Muscle layer of colon (tissue), 2 donors: ENCODE results near the gene CMAS.
"Not testable (repeated sequence)": the region's sequence is repeated elsewhere in the genome, so short reads cannot be mapped to it uniquely, and the experiment has no call there.

Experiments
- H3K27ac ChIP-seq: one replicate; pipeline ENCODE4 v1.7.0; 2013; ENCODE audit warnings: low read depth, mild to moderate bottlenecking, low read length, moderate library complexity
- H3K27me3 ChIP-seq, 2 donors: one replicate each; pipeline ENCODE4 v1.7.0; 2013; ENCODE audit warnings: low read length in 2 of 2, mild to moderate bottlenecking in 2 of 2; ENCODE audit not compliant: insufficient read depth in 2 of 2, control insufficient read depth in 1 of 2
- H3K36me3 ChIP-seq: one replicate; pipeline ENCODE4 v1.7.0; 2013; ENCODE audit warnings: mild to moderate bottlenecking, low read length; ENCODE audit not compliant: insufficient read depth
- H3K4me1 ChIP-seq: one replicate; pipeline ENCODE4 v1.7.0; 2013; ENCODE audit warnings: mild to moderate bottlenecking, low read length; ENCODE audit not compliant: insufficient read depth
- H3K4me3 ChIP-seq, 2 donors: one replicate each; pipeline ENCODE4 v1.7.0; 2013; ENCODE audit warnings: low read length in 2 of 2, low read depth in 1 of 2, mild to moderate bottlenecking in 1 of 2, moderate library complexity in 1 of 2
- H3K9ac ChIP-seq: one replicate; pipeline ENCODE4 v1.7.0; 2013; ENCODE audit warnings: low read length
- H3K9me3 ChIP-seq: one replicate; pipeline ENCODE4 v1.7.0; 2013; ENCODE audit warnings: mild to moderate bottlenecking, low read length
- donor health status: abdominal sarcoma.
- donor health status: Adenocarcinoma of cecum.

CMAS gene

GRCh38 chr12:22048351-22049041, 2.5 kb downstream of the CMAS start:
- H3K36me3 ChIP-seq = no peaks in the 10 kb centered on the region
- no peaks in the 10 kb centered on the region for H3K27me3 ChIP-seq
- no peaks in the 10 kb centered on the region for H3K9me3 ChIP-seq
- H3K4me3 ChIP-seq = no peak overlapping the region
- peaks cover 25% of the 10 kb centered on the region for H3K4me1 ChIP-seq
- no peak overlapping the region for H3K27ac ChIP-seq
- H3K9ac ChIP-seq = no peak overlapping the region

GRCh38 chr12:22050078-22050477, 4.1 kb downstream of the CMAS start:
- Histone ChIP-seq H3K4me1 (peaks cover 25% of the 10 kb centered on the region), H3K27ac (no peak overlapping the region), H3K9me3 (no peaks in the 10 kb centered on the region)

GRCh38 chr12:22051114-22051698, 5.2 kb downstream of the CMAS start:
- Histone ChIP-seq H3K36me3 (peaks cover 9% of the 10 kb centered on the region), H3K27me3 (no peaks in the 10 kb centered on the region), H3K4me1 (peaks cover 25% of the 10 kb centered on the region), H3K9me3 (no peaks in the 10 kb centered on the region), H3K27ac (no peak overlapping the region), H3K4me3 (no peak overlapping the region), H3K9ac (no peak overlapping the region)

More at GRCh38 chr12:22050078-22050477, 4.1 kb downstream of the CMAS start:
- Histone ChIP-seq H3K36me3 (no peaks in the 10 kb centered on the region), H3K4me3 (no peak overlapping the region), H3K9ac (no peak overlapping the region), H3K27me3 (no peaks in the 10 kb centered on the region)

- H3K27me3 ChIP-seq = not testable (repeated sequence)
Observed at GRCh38 chr12:22052994-22053393, 7.0 kb downstream of the CMAS start.

GRCh38 chr12:22054155-22054554, 8.1 kb downstream of the CMAS start:
- peaks cover 24% of the 10 kb centered on the region for H3K36me3 ChIP-seq
- no peaks in the 10 kb centered on the region for H3K9me3 ChIP-seq
- H3K4me1 ChIP-seq = peaks cover 12% of the 10 kb centered on the region
- H3K27ac ChIP-seq = no peak overlapping the region
- no peak overlapping the region for H3K4me3 ChIP-seq
- H3K27me3 ChIP-seq = no peaks in the 10 kb centered on the region
- H3K9ac ChIP-seq = no peak overlapping the region

More at GRCh38 chr12:22052994-22053393, 7.0 kb downstream of the CMAS start:
- H3K27ac ChIP-seq, H3K9me3 ChIP-seq, H3K4me3 ChIP-seq, H3K9ac ChIP-seq: not testable (repeated sequence)
- Histone ChIP-seq H3K4me1 (peaks cover 12% of the 10 kb centered on the region), H3K36me3 (peaks cover 18% of the 10 kb centered on the region)

GRCh38 chr12:22056607-22057006, 10.6 kb downstream of the CMAS start:
- Histone ChIP-seq H3K4me3 (no peak overlapping the region), H3K36me3 (peaks cover 28% of the 10 kb centered on the region), H3K9ac (no peak overlapping the region), H3K27ac (no peak overlapping the region), H3K4me1 (no peaks in the 10 kb centered on the region), H3K9me3 (no peaks in the 10 kb centered on the region), H3K27me3 (no peaks in the 10 kb centered on the region)

GRCh38 chr12:22059976-22060647, 14.1 kb downstream of the CMAS start:
- Histone ChIP-seq H3K27me3 (no peaks in the 10 kb centered on the region), H3K4me3 (no peak overlapping the region), H3K9me3 (no peaks in the 10 kb centered on the region), H3K4me1 (no peaks in the 10 kb centered on the region), H3K36me3 (peaks cover 32% of the 10 kb centered on the region), H3K27ac (no peak overlapping the region), H3K9ac (no peak overlapping the region)

GRCh38 chr12:22064968-22065367, 18.9 kb downstream of the CMAS start:
- Histone ChIP-seq H3K27ac (no peak overlapping the region), H3K4me3 (no peak overlapping the region), H3K4me1 (no peaks in the 10 kb centered on the region), H3K36me3 (peaks cover 5% of the 10 kb centered on the region), H3K27me3 (no peaks in the 10 kb centered on the region), H3K9ac (no peak overlapping the region), H3K9me3 (no peaks in the 10 kb centered on the region)

GRCh38 chr12:22066310-22066709, 20.3 kb downstream of the CMAS start:
- H3K36me3 ChIP-seq = peaks cover 5% of the 10 kb centered on the region
- no peak overlapping the region for H3K4me3 ChIP-seq
- no peaks in the 10 kb centered on the region for H3K9me3 ChIP-seq
- H3K27me3 ChIP-seq = no peaks in the 10 kb centered on the region
- no peaks in the 10 kb centered on the region for H3K4me1 ChIP-seq
- no peak overlapping the region for H3K9ac ChIP-seq
- no peak overlapping the region for H3K27ac ChIP-seq

GRCh38 chr12:22069851-22070250, 23.8 kb downstream of the CMAS start:
- peaks cover 4% of the 10 kb centered on the region for H3K36me3 ChIP-seq

GRCh38 chr12:22082190-22082701, 36.2 kb downstream of the CMAS start:
- Histone ChIP-seq H3K36me3 (no peaks in the 10 kb centered on the region), H3K27me3 (no peaks in the 10 kb centered on the region), H3K4me1 (no peaks in the 10 kb centered on the region), H3K27ac (no peak overlapping the region), H3K4me3 (no peak overlapping the region), H3K9me3 (no peaks in the 10 kb centered on the region), H3K9ac (no peak overlapping the region)

More at GRCh38 chr12:22069851-22070250, 23.8 kb downstream of the CMAS start:
- no peaks in the 10 kb centered on the region for H3K9me3 ChIP-seq
- H3K4me1 ChIP-seq = no peaks in the 10 kb centered on the region
- H3K27me3 ChIP-seq = no peaks in the 10 kb centered on the region
- no peak overlapping the region for H3K9ac ChIP-seq
- H3K4me3 ChIP-seq = no peak overlapping the region
- H3K27ac ChIP-seq = no peak overlapping the region
